ENCODE data around the gene ACTN1. TPM values are rescaled to one million over a fixed set of nuclear protein-coding genes. Genes with fewer than 3 reads are reported as not detected.

ACTN1 gene
- total and polyA plus RNA-seq, 2 experiments from 2014 or later: 88.0 to 163 TPM

DNA sequence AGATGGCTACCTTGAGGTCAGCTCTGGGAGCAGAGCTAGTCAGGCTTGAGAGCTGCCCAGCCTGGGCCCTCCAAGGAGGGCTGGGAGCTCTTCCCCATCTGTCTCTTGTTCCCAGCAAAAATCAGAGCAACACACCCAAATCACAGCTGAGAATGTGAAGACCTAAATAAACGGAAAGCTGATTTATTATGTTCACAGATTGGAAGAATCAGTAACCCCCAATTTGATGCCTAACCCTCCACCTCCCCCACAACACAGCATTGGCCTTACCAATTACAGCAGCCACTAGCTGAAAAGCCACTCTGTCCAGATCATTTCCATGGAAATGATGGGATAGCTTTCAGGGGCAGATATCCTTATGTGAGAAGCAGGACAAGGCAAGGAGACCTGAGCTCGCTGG, 7.1 kb upstream of the ACTN1 start:
- no peaks in the 10 kb centered on the region for H4K20me1 ChIP-seq (ENCODE audit: insufficient read depth, poor library complexity, severe bottlenecking)
- TF ChIP-seq EZH2 (IDR thresholded peaks at IDR 0.05; ENCODE audit: borderline replicate concordance) (no peak), EZH2phosphoT487 (IDR thresholded peaks at IDR 0.05; ENCODE audit: low read depth, severe bottlenecking, unreplicated experiment) (no peak)
- TF ChIP-seq, protein P1, sequence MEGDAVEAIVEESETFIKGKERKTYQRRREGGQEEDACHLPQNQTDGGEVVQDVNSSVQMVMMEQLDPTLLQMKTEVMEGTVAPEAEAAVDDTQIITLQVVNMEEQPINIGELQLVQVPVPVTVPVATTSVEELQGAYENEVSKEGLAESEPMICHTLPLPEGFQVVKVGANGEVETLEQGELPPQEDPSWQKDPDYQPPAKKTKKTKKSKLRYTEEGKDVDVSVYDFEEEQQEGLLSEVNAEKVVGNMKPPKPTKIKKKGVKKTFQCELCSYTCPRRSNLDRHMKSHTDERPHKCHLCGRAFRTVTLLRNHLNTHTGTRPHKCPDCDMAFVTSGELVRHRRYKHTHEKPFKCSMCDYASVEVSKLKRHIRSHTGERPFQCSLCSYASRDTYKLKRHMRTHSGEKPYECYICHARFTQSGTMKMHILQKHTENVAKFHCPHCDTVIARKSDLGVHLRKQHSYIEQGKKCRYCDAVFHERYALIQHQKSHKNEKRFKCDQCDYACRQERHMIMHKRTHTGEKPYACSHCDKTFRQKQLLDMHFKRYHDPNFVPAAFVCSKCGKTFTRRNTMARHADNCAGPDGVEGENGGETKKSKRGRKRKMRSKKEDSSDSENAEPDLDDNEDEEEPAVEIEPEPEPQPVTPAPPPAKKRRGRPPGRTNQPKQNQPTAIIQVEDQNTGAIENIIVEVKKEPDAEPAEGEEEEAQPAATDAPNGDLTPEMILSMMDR (IDR thresholded peaks at IDR 0.05; ENCODE audit: poor library complexity): no peak
- no peak overlapping the region for H3K4me3 ChIP-seq
- DNase-seq (ENCODE audit: low spot score): no peak
- H3K79me2 ChIP-seq: no peaks in the 10 kb centered on the region
- H3K4me1 ChIP-seq (ENCODE audit: insufficient read depth): peaks cover 3% of the 10 kb centered on the region
- no peaks in the 10 kb centered on the region for H3K27me3 ChIP-seq
- 54% methylated on average over 2 of the region's 2 CpGs for WGBS (ENCODE audit: low lambda C conversion rate, missing lambda C conversion rate)
- H3K9me2 ChIP-seq (replicated peaks; ENCODE audit: insufficient read depth): no peaks in the 10 kb centered on the region
- H3K36me3 ChIP-seq (replicated peaks; ENCODE audit: insufficient read depth, low read depth): no peaks in the 10 kb centered on the region
- H2AFZ ChIP-seq: no peak overlapping the region
- no peaks in the 10 kb centered on the region for H3K9me3 ChIP-seq (ENCODE audit: low read depth)
- H3K27ac ChIP-seq: no peak overlapping the region
- H3K4me2 ChIP-seq: no peak overlapping the region

DNA sequence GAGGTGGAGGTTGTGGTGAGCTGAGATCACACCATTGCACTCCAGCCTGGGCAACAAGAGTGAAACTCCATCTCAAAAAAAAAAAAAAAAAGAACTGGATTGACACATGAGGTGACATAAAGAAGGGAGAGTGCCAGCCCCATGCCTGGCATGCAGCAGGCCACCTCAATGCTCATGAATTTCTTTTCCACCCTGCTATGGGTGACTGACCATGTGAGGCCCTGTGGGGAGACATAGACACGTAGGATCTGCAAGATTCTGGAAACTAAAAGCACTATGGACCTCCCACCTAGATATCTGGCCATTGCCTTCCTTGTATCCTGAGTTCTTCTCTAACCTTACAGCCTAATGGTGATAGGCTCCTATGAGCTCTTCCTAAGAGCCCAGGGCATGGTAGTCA, 5.6 kb upstream of the ACTN1 start:
- H3K36me3 ChIP-seq (replicated peaks; ENCODE audit: insufficient read depth, low read depth): no peaks in the 10 kb centered on the region
- H3K4me2 ChIP-seq: no peak overlapping the region
- H3K79me2 ChIP-seq: no peaks in the 10 kb centered on the region
- H2AFZ ChIP-seq: no peak overlapping the region
- no peak overlapping the region for H3K27ac ChIP-seq
- no peaks in the 10 kb centered on the region for H3K9me2 ChIP-seq (replicated peaks; ENCODE audit: insufficient read depth)
- TF ChIP-seq, protein P1 (IDR thresholded peaks at IDR 0.05; ENCODE audit: poor library complexity): no peak
- 82% methylated on average over 1 of the region's 1 CpG for WGBS (ENCODE audit: low lambda C conversion rate, missing lambda C conversion rate)
- H3K4me1 ChIP-seq (ENCODE audit: insufficient read depth): peaks cover 8% of the 10 kb centered on the region
- H3K9me3 ChIP-seq (ENCODE audit: low read depth): no peaks in the 10 kb centered on the region
- H3K27me3 ChIP-seq: no peaks in the 10 kb centered on the region
- no peaks in the 10 kb centered on the region for H4K20me1 ChIP-seq (ENCODE audit: insufficient read depth, poor library complexity, severe bottlenecking)
- no peak for DNase-seq (ENCODE audit: low spot score)
- no peak overlapping the region for H3K4me3 ChIP-seq

DNA sequence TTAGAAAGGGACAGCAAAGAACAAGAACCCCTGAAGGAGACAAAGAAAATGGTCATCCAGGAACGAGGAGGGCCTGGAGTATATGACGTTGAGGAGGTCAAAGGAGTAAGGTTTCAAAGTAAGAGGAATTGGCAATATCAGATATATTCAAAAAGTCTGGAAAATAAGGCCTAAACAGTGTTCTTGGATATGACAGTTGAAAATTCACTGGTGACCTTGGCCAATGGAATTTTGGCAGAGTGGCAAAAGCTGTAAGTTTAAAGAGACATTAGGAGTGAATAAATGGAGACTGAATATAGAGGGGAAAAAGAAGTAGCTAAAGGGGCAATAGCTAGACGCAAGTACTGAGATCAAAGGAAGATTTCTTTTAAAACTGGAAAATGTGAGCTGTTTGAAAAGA, 4.1 kb upstream of the ACTN1 start:
- 94% methylated on average over 3 of the region's 3 CpGs for WGBS (ENCODE audit: low lambda C conversion rate, missing lambda C conversion rate)
- no peak for DNase-seq (ENCODE audit: low spot score)
- Histone ChIP-seq H3K27me3 (no peaks in the 10 kb centered on the region), H3K36me3 (replicated peaks; ENCODE audit: insufficient read depth, low read depth) (no peaks in the 10 kb centered on the region), H3K4me1 (ENCODE audit: insufficient read depth) (peaks cover 8% of the 10 kb centered on the region), H3K79me2 (peaks cover 4% of the 10 kb centered on the region), H3K9me2 (replicated peaks; ENCODE audit: insufficient read depth) (no peaks in the 10 kb centered on the region), H4K20me1 (ENCODE audit: insufficient read depth, poor library complexity, severe bottlenecking) (no peaks in the 10 kb centered on the region), H2AFZ (no peak overlapping the region), H3K9me3 (ENCODE audit: low read depth) (no peaks in the 10 kb centered on the region), H3K4me3 (no peak overlapping the region), H3K27ac (no peak overlapping the region), H3K4me2 (no peak overlapping the region)
- TF ChIP-seq, protein P1 (IDR thresholded peaks at IDR 0.05; ENCODE audit: poor library complexity): no peak
- TF ChIP-seq EZH2phosphoT487 (IDR thresholded peaks at IDR 0.05; ENCODE audit: low read depth, severe bottlenecking, unreplicated experiment) (no peak), EZH2 (IDR thresholded peaks at IDR 0.05; ENCODE audit: borderline replicate concordance) (no peak)

DNA sequence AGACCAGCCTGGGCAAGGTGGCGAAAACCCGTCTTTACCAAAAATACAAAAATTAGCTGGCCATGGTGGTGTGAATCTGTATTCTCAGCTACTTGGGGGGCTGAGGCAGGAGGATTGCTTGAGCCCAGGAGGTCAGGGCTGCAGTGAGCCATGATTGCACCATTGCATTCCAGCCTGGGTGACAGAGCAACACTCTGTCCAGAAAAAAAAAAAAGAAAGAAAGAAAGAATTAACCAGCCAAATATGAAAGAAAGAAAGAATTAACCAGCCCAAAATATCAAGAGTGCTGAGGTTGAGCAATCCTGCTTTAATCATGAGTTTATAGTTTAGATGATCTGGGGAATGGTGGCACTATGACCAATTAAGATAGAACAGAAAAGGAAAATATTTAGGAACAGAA, 3.5 kb upstream of the ACTN1 start:
- Histone ChIP-seq H3K36me3 (replicated peaks; ENCODE audit: insufficient read depth, low read depth) (no peaks in the 10 kb centered on the region), H3K4me2 (no peak overlapping the region), H3K27ac (no peak overlapping the region), H3K9me2 (replicated peaks; ENCODE audit: insufficient read depth) (no peaks in the 10 kb centered on the region), H3K27me3 (no peaks in the 10 kb centered on the region), H4K20me1 (ENCODE audit: insufficient read depth, poor library complexity, severe bottlenecking) (no peaks in the 10 kb centered on the region), H3K9me3 (ENCODE audit: low read depth) (no peaks in the 10 kb centered on the region), H2AFZ (no peak overlapping the region), H3K79me2 (peaks cover 10% of the 10 kb centered on the region), H3K4me3 (no peak overlapping the region), H3K4me1 (ENCODE audit: insufficient read depth) (peaks cover 8% of the 10 kb centered on the region)
- WGBS (ENCODE audit: low lambda C conversion rate, missing lambda C conversion rate): 100% methylated on average over 2 of the region's 2 CpGs
- no peak for DNase-seq (ENCODE audit: low spot score)
- no peak for TF ChIP-seq EZH2phosphoT487 (IDR thresholded peaks at IDR 0.05; ENCODE audit: low read depth, severe bottlenecking, unreplicated experiment)
- TF ChIP-seq, protein P1 (IDR thresholded peaks at IDR 0.05; ENCODE audit: poor library complexity): no peak
- TF ChIP-seq EZH2 (IDR thresholded peaks at IDR 0.05; ENCODE audit: borderline replicate concordance): no peak

All from hepatocyte (in vitro differentiated cells).